ENCODE data around the gene EHHADH.

- TF ChIP-seq, protein P1, sequence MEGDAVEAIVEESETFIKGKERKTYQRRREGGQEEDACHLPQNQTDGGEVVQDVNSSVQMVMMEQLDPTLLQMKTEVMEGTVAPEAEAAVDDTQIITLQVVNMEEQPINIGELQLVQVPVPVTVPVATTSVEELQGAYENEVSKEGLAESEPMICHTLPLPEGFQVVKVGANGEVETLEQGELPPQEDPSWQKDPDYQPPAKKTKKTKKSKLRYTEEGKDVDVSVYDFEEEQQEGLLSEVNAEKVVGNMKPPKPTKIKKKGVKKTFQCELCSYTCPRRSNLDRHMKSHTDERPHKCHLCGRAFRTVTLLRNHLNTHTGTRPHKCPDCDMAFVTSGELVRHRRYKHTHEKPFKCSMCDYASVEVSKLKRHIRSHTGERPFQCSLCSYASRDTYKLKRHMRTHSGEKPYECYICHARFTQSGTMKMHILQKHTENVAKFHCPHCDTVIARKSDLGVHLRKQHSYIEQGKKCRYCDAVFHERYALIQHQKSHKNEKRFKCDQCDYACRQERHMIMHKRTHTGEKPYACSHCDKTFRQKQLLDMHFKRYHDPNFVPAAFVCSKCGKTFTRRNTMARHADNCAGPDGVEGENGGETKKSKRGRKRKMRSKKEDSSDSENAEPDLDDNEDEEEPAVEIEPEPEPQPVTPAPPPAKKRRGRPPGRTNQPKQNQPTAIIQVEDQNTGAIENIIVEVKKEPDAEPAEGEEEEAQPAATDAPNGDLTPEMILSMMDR (IDR thresholded peaks at IDR 0.05 in 2 of 3, conservative IDR thresholded peaks at IDR 0.05 in 1 of 3; ENCODE audit: borderline replicate concordance in 1 of 3, insufficient read depth in 1 of 3, low read depth in 2 of 3, low read length in 2 of 3): no peak
- no peak for TF ChIP-seq ZBTB33 (IDR thresholded peaks at IDR 0.05; ENCODE audit: extremely low read depth, insufficient replicate concordance, low read length)
- TF ChIP-seq, protein P2, sequence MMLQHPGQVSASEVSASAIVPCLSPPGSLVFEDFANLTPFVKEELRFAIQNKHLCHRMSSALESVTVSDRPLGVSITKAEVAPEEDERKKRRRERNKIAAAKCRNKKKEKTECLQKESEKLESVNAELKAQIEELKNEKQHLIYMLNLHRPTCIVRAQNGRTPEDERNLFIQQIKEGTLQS (IDR thresholded peaks at IDR 0.05): no peak
Observed at GRCh38 chr3:185175370-185175987, 78.4 kb downstream of the EHHADH start.

Data from HCT116 (cell line).